Stimulated activated naive CD4-positive, alpha-beta T cell (primary cell): ENCODE measurements around the gene PSD2.

Experiments
- DNase-seq, 6 experiments: peaks; one replicate each; lab custom pipeline; 2025; lab: John Stamatoyannopoulos, UW

PSD2 gene

GRCh38 chr5:139837711-139838380 lies 42.2 kb downstream of the PSD2 start:
- DNase-seq = no peak

- no peak for DNase-seq
These were observed 43.0 kb downstream of the PSD2 start for GRCh38 chr5:139838381-139839197.

- DNase-seq = no peak
These were observed 43.7 kb downstream of the PSD2 start for GRCh38 chr5:139839232-139839815.

GRCh38 chr5:139839918-139840317 lies 44.3 kb downstream of the PSD2 start:
- no peak for DNase-seq

GRCh38 chr5:139841549-139841948 lies 45.9 kb downstream of the PSD2 start:
- no peak for DNase-seq

- DNase-seq = no peak
These were observed 46.7 kb downstream of the PSD2 start for GRCh38 chr5:139842321-139842720.

GRCh38 chr5:139843991-139844390 lies 48.4 kb downstream of the PSD2 start:
- no peak for DNase-seq

- peak; percentile 25 to 57 (median 44) for DNase-seq
These were observed 49.0 kb downstream of the PSD2 start for GRCh38 chr5:139844472-139845145.

GRCh38 chr5:139845846-139846681 lies 50.5 kb downstream of the PSD2 start:
- DNase-seq = no peak

- DNase-seq = no peak
These were observed 51.5 kb downstream of the PSD2 start for GRCh38 chr5:139847091-139847490.

GRCh38 chr5:139847790-139848507 lies 52.3 kb downstream of the PSD2 start:
- peak; percentile 61 to 85 (median 70) for DNase-seq

- peak in 3 of 6 experiments; percentile 25 to 47 (median 27) for DNase-seq
These were observed 53.0 kb downstream of the PSD2 start for GRCh38 chr5:139848508-139849100.

GRCh38 chr5:139849501-139849900 lies 53.9 kb downstream of the PSD2 start:
- no peak for DNase-seq

GRCh38 chr5:139849942-139850341 lies 54.3 kb downstream of the PSD2 start:
- no peak for DNase-seq

GRCh38 chr5:139850423-139851016 lies 54.9 kb downstream of the PSD2 start:
- DNase-seq = no peak

- no peak for DNase-seq
These were observed 56.0 kb downstream of the PSD2 start for GRCh38 chr5:139851558-139851957.

- no peak for DNase-seq
These were observed 57.1 kb downstream of the PSD2 start for GRCh38 chr5:139852696-139853095.

GRCh38 chr5:139854029-139854605 lies 58.5 kb downstream of the PSD2 start:
- no peak for DNase-seq

GRCh38 chr5:139854953-139855352 lies 59.3 kb downstream of the PSD2 start:
- DNase-seq = no peak

GRCh38 chr5:139855451-139855850 lies 59.8 kb downstream of the PSD2 start:
- DNase-seq = no peak
